H9 (cell line): ENCODE results near the gene SNX32. TPM values are rescaled to one million over a fixed set of nuclear protein-coding genes. Genes with fewer than 3 reads are reported as not detected.
A peak's percentile ranks its signal among the peaks of the same experiment; 100 is the strongest.
"Not testable (repeated sequence)": the region's sequence is repeated elsewhere in the genome, so short reads cannot be mapped to it uniquely, and the experiment has no call there.

Experiments used
- DNase-seq: peaks from one replicate; pipeline ENCODE4 v3.0.0-alpha.2; 2017
- H2AFZ ChIP-seq: one replicate; pipeline ENCODE4 v1.6.1; 2013; ENCODE audit warnings: mild to moderate bottlenecking, low read length, control low read depth, moderate library complexity
- H2AK5ac ChIP-seq: 2 replicates; pipeline ENCODE4 v1.6.1; 2013; ENCODE audit warnings: low read length, control low read depth, mixed read lengths; ENCODE audit not compliant: insufficient read length
- H2BK120ac ChIP-seq: one replicate; pipeline ENCODE4 v1.6.1; 2013; ENCODE audit warnings: low read depth, mild to moderate bottlenecking, low read length, control low read depth, inconsistent platforms; ENCODE audit not compliant: poor library complexity, severe bottlenecking
- H2BK12ac ChIP-seq: 2 replicates; pipeline ENCODE4 v1.6.1; 2013; ENCODE audit warnings: low read length, control low read depth, mixed read lengths, low read depth; ENCODE audit not compliant: insufficient read length
- H2BK15ac ChIP-seq: 2 replicates; pipeline ENCODE4 v1.6.1; 2013; ENCODE audit warnings: low read depth, low read length, control low read depth
- H2BK20ac ChIP-seq: one replicate; pipeline ENCODE4 v1.6.1; 2013; ENCODE audit warnings: low read depth, mild to moderate bottlenecking, low read length, control low read depth, inconsistent platforms; ENCODE audit not compliant: poor library complexity, severe bottlenecking
- H2BK5ac ChIP-seq: 2 replicates; pipeline ENCODE4 v1.6.1; 2013; ENCODE audit warnings: low read length, control low read depth, mixed read lengths; ENCODE audit not compliant: insufficient read length
- H3K14ac ChIP-seq: 2 replicates; pipeline ENCODE4 v1.6.1; 2013; ENCODE audit warnings: low read length, control low read depth; ENCODE audit not compliant: insufficient read depth
- H3K18ac ChIP-seq: 2 replicates; pipeline ENCODE4 v1.6.1; 2013; ENCODE audit warnings: low read depth, mild to moderate bottlenecking, mixed read lengths, low read length, control low read depth; ENCODE audit not compliant: insufficient read length
- H3K23ac ChIP-seq: 2 replicates; pipeline ENCODE4 v1.6.1; 2013; ENCODE audit warnings: low read length, control low read depth, mixed read lengths, low read depth; ENCODE audit not compliant: insufficient read length
- H3K23me2 ChIP-seq: 2 replicates; pipeline ENCODE4 v1.6.1; 2013; ENCODE audit warnings: low read depth, mild to moderate bottlenecking, mixed read lengths, low read length, control low read depth; ENCODE audit not compliant: insufficient read length, poor library complexity, severe bottlenecking
- H3K27ac ChIP-seq: 2 replicates; pipeline ENCODE4 v1.5.1; 2013; ENCODE audit warnings: low read length, control low read depth, mixed read lengths, low read depth; ENCODE audit not compliant: insufficient read length
- H3K27me3 ChIP-seq: 2 replicates; pipeline ENCODE4 v1.6.1; 2013; ENCODE audit warnings: low read length, control low read depth, inconsistent platforms; ENCODE audit not compliant: insufficient read depth
- H3K4ac ChIP-seq: 2 replicates; pipeline ENCODE4 v1.6.1; 2013; ENCODE audit warnings: low read depth, mild to moderate bottlenecking, control low read depth, inconsistent platforms, low read length, moderate library complexity
- H3K4me1 ChIP-seq: 2 replicates; pipeline ENCODE4 v1.6.1; 2013; ENCODE audit warnings: low read length, control low read depth, inconsistent platforms; ENCODE audit not compliant: insufficient read depth
- H3K4me2 ChIP-seq: 2 replicates; pipeline ENCODE4 v1.6.1; 2013; ENCODE audit warnings: low read length, control low read depth, mixed read lengths; ENCODE audit not compliant: insufficient read length, insufficient read depth
- H3K56ac ChIP-seq: 2 replicates; pipeline ENCODE4 v1.6.1; 2013; ENCODE audit warnings: low read depth, mild to moderate bottlenecking, mixed read lengths, low read length, control low read depth; ENCODE audit not compliant: insufficient read length
- H3K79me1 ChIP-seq: 2 replicates; pipeline ENCODE4 v1.6.1; 2013; ENCODE audit warnings: low read depth, mild to moderate bottlenecking, moderate library complexity, low read length, control low read depth, inconsistent platforms; ENCODE audit not compliant: insufficient read depth, poor library complexity, severe bottlenecking
- H3K79me2 ChIP-seq: 2 replicates; pipeline ENCODE4 v1.6.1; 2013; ENCODE audit warnings: low read length, control low read depth, inconsistent platforms; ENCODE audit not compliant: insufficient read depth
- H3K9ac ChIP-seq: 2 replicates; pipeline ENCODE4 v1.6.1; 2013; ENCODE audit warnings: low read length, control low read depth, mixed read lengths; ENCODE audit not compliant: insufficient read length; ENCODE audit errors: extremely low read depth
- H3K9me3 ChIP-seq: one replicate; pipeline ENCODE4 v1.6.1; 2013; ENCODE audit warnings: low read depth, low read length, inconsistent platforms; ENCODE audit not compliant: control insufficient read depth
- H3T11ph ChIP-seq: one replicate; pipeline ENCODE4 v1.6.1; 2013; ENCODE audit warnings: mild to moderate bottlenecking, low read length, control low read depth, inconsistent platforms
- H4K20me1 ChIP-seq: one replicate; pipeline ENCODE4 v1.6.1; 2013; ENCODE audit not compliant: control insufficient read depth, insufficient read length, insufficient read depth
- H4K5ac ChIP-seq: 2 replicates; pipeline ENCODE4 v1.6.1; 2013; ENCODE audit warnings: low read depth, mild to moderate bottlenecking, mixed read lengths, low read length, control low read depth; ENCODE audit not compliant: insufficient read length
- H4K8ac ChIP-seq: replicated peaks from 2 replicates; pipeline ENCODE4 v1.6.1; 2013; ENCODE audit warnings: low read length, control low read depth, mixed read lengths, low read depth; ENCODE audit not compliant: insufficient read length
- H4K91ac ChIP-seq: 2 replicates; pipeline ENCODE4 v1.6.1; 2013; ENCODE audit warnings: low read depth, mild to moderate bottlenecking, moderate library complexity, mixed read lengths, low read length, control low read depth; ENCODE audit not compliant: insufficient read length
- H3K27ac Mint-ChIP-seq, 3 experiments: 2 replicates in 2 of 3; 3 replicates in 1 of 3; pipeline ENCODE4 v1.8.0; 2020 to 2021; ENCODE audit warnings: mixed read lengths in 3 of 3, mild to moderate bottlenecking in 1 of 3, moderate library complexity in 1 of 3
- H3K27me3 Mint-ChIP-seq: 2 replicates; pipeline ENCODE4 v1.8.0; 2021; ENCODE audit warnings: low read depth, mild to moderate bottlenecking, moderate library complexity, mixed read lengths
- H3K36me3 Mint-ChIP-seq, 3 experiments: 2 replicates in 2 of 3; 3 replicates in 1 of 3; pipeline ENCODE4 v1.8.0; 2020 to 2021; ENCODE audit warnings: low read depth in 3 of 3, mixed read lengths in 3 of 3; ENCODE audit not compliant: insufficient read depth in 1 of 3
- H3K4me1 Mint-ChIP-seq, 2 experiments: 2 replicates each; pipeline ENCODE4 v1.8.0; 2020; ENCODE audit warnings: mixed read lengths in 2 of 2
- H3K4me3 Mint-ChIP-seq, 2 experiments: 2 replicates in 1 of 2; 3 replicates in 1 of 2; pipeline ENCODE4 v1.8.0; 2020 to 2021; ENCODE audit warnings: mild to moderate bottlenecking in 2 of 2, mixed read lengths in 2 of 2, moderate library complexity in 1 of 2
- H3K9me3 Mint-ChIP-seq, 2 experiments: 2 replicates in 1 of 2; 3 replicates in 1 of 2; pipeline ENCODE4 v1.8.0; 2020; ENCODE audit warnings: mild to moderate bottlenecking in 2 of 2, mixed read lengths in 2 of 2, moderate library complexity in 1 of 2
- CTCF ChIP-seq: fragments of 200-600 bp; sonication (generic); conservative IDR thresholded peaks from 3 replicates; pipeline ENCODE4 v1.8.0; 2021; ENCODE audit warnings: antibody characterized with exemption, mild to moderate bottlenecking
- WGBS: extraction: QIAGEN DNeasy Blood & Tissue Kit; methylation state at CpG from one replicate; pipeline ENCODE4 v1.1.7; 2013; ENCODE audit warnings: missing lambda C conversion rate, low lambda C conversion rate, mixed read lengths; ENCODE audit not compliant: insufficient read length; ENCODE audit errors: extremely low coverage; 5-methylcytosine and 5-hydroxymethylcytosine counted together
- total RNA-seq: library from RNA; stranded (reverse); gene quantifications from 2 replicates; pipeline ENCODE4 v1.2.1, GENCODE V29; 2021

SNX32 gene
- total RNA-seq, 1 experiment from 2014 or later, result 1.2 TPM

GRCh38 chr11:65847746-65848145 lies 14.0 kb downstream of the SNX32 start:
- Histone ChIP-seq H3K56ac (no peak overlapping the region), H3K9ac (no peak overlapping the region), H3K14ac (no peak overlapping the region), H3K79me1 (no peaks in the 10 kb centered on the region), H3K18ac (no peak overlapping the region), H2BK5ac (no peak overlapping the region), H4K20me1 (no peaks in the 10 kb centered on the region), H3K4me1 (no peaks in the 10 kb centered on the region), H3T11ph (no peak overlapping the region), H2BK20ac (no peak overlapping the region), H3K4me2 (no peak overlapping the region), H4K91ac (no peak overlapping the region), H3K4ac (no peak overlapping the region), H4K8ac (no peak overlapping the region), H3K23ac (no peak overlapping the region), H2AFZ (no peak overlapping the region), H3K23me2 (no peaks in the 10 kb centered on the region), H2AK5ac (no peak overlapping the region), H3K9me3 (no peaks in the 10 kb centered on the region), H2BK15ac (no peak overlapping the region), H3K27me3 (no peaks in the 10 kb centered on the region), H3K79me2 (no peaks in the 10 kb centered on the region), H4K5ac (no peak overlapping the region), H2BK120ac (no peak overlapping the region), H3K27ac (no peak overlapping the region), H2BK12ac (no peak overlapping the region)
- no CpG with 5 or more reads among the region's 3 CpGs for WGBS
- H3K4me3 Mint-ChIP-seq, result no peak overlapping the region; a peak in 1 of 5 replicates
- 0 out of 7 replicates have a peak overlapping the region, but pooled peaks of 1 of the 3 experiments have one; percentile 35 for H3K27ac Mint-ChIP-seq
- H3K36me3 Mint-ChIP-seq, result peaks cover 10 to 18% (median 11%) of the 10 kb centered on the region in 3 experiments; a peak in 6 of 7 replicates
- peaks cover 8 to 14% of the 10 kb centered on the region in 2 experiments for H3K4me1 Mint-ChIP-seq
- H3K27me3 Mint-ChIP-seq, result peaks cover 20% of the 10 kb centered on the region
- no peak for DNase-seq
- peaks cover 3 to 7% of the 10 kb centered on the region in 2 experiments; a peak in 2 of 5 replicates for H3K9me3 Mint-ChIP-seq
- TF ChIP-seq CTCF, result no peak

GRCh38 chr11:65848693-65849092 lies 14.9 kb downstream of the SNX32 start:
- not testable (repeated sequence) for H4K91ac ChIP-seq, H4K8ac ChIP-seq, H3K9me3 ChIP-seq, H3K79me1 ChIP-seq, H4K5ac ChIP-seq, H2AK5ac ChIP-seq, H3K18ac ChIP-seq, H3K4me2 ChIP-seq, H3K27ac Mint-ChIP-seq, H3K4ac ChIP-seq, H3K79me2 ChIP-seq, H3K9me3 Mint-ChIP-seq, H3K27me3 ChIP-seq, H3K56ac ChIP-seq, H2BK120ac ChIP-seq, H4K20me1 ChIP-seq, H2BK20ac ChIP-seq, H3K14ac ChIP-seq, H3K23ac ChIP-seq, H2BK12ac ChIP-seq, H3K23me2 ChIP-seq, H2BK15ac ChIP-seq, H3K9ac ChIP-seq, H3K4me1 ChIP-seq, DNase-seq, H3T11ph ChIP-seq, H2AFZ ChIP-seq, H3K27ac ChIP-seq, H2BK5ac ChIP-seq
- peaks cover 17% of the 10 kb centered on the region for H3K27me3 Mint-ChIP-seq
- WGBS, result no CpG with 5 or more reads among the region's 7 CpGs
- H3K4me1 Mint-ChIP-seq, result peaks cover 8 to 14% of the 10 kb centered on the region in 2 experiments
- peak overlapping the region in 1 of 2 experiments; percentile 38; a peak in 1 of 5 replicates for H3K4me3 Mint-ChIP-seq
- peaks cover 17 to 26% (median 18%) of the 10 kb centered on the region in 3 experiments for H3K36me3 Mint-ChIP-seq
